ENCODE measurements around the gene CABLES2. TPM values are rescaled to one million over a fixed set of nuclear protein-coding genes. Genes with fewer than 3 reads are reported as not detected.

The CABLES2 gene
- total and polyA plus RNA-seq, 4 donors, result 0.92 to 3.2 (median 2.0) TPM

DNA sequence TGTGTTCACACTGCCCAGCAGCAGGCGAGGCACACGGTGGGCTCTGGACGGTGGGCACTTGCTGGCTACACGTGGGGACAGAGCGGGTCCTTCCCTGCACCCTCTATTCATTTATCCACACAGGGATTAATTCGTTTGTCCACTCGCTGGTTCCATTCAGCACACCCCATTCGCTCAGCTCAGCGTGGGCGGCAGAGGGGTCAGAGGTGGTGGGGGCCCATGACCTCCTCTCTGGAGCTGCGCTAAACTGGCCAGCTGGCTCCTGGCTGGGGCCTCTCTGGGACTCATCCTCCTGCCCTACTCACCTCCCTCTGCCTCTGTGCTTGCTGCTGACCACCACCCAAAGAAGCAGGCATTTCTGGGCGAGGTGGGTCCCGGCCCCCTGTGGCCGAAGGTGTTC, 41.7 kb upstream of the CABLES2 start:
- DNase-seq (ENCODE audit: low spot score), result no peak

DNA sequence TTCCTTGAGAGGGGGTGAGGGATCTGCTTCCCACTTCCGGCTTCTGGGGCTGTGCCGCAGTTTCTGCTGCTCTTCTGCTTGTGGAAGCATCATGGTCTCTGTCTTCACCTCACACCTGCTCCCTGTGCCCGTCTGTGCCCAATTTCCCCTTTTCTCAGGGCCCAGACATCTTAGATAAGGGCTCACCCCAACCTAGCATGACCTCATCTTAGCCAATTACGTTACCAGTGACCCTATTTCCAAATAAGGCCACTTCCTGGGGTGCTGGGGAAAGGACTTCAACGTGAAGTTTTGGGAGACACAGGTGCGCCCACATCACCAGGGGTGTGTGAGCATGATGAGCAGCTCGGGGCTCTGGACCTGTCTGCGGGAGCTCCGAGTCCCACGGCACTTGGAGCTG, 41.0 kb upstream of the CABLES2 start:
- no peak for DNase-seq (ENCODE audit: low spot score)
- Histone ChIP-seq H3K9me3 (ENCODE audit: control insufficient read depth in 4 of 4, low read length in 3 of 4) (no peaks in the 10 kb centered on the region), H3K4me1 (ENCODE audit: control insufficient read depth in 4 of 4, insufficient read depth in 4 of 4, low read length in 3 of 4) (peaks cover 1 to 9% (median 5%) of the 10 kb centered on the region in 4 donors), H3K36me3 (ENCODE audit: control insufficient read depth in 4 of 4, insufficient read depth in 3 of 4, low read depth in 1 of 4, low read length in 3 of 4) (no peaks in the 10 kb centered on the region), H3K27ac (ENCODE audit: low read depth in 1 of 2, low read length in 2 of 2) (no peak overlapping the region), H3K27me3 (ENCODE audit: control insufficient read depth in 4 of 4, insufficient read depth in 4 of 4, low read length in 3 of 4) (peaks cover 0 to 4% (median 0%) of the 10 kb centered on the region in 4 donors), H3K4me3 (ENCODE audit: low read depth in 1 of 3, low read length in 3 of 3) (no peak overlapping the region), H3K9ac (ENCODE audit: low read depth in 1 of 2, low read length in 2 of 2) (no peak overlapping the region)
- TF ChIP-seq, protein P1, sequence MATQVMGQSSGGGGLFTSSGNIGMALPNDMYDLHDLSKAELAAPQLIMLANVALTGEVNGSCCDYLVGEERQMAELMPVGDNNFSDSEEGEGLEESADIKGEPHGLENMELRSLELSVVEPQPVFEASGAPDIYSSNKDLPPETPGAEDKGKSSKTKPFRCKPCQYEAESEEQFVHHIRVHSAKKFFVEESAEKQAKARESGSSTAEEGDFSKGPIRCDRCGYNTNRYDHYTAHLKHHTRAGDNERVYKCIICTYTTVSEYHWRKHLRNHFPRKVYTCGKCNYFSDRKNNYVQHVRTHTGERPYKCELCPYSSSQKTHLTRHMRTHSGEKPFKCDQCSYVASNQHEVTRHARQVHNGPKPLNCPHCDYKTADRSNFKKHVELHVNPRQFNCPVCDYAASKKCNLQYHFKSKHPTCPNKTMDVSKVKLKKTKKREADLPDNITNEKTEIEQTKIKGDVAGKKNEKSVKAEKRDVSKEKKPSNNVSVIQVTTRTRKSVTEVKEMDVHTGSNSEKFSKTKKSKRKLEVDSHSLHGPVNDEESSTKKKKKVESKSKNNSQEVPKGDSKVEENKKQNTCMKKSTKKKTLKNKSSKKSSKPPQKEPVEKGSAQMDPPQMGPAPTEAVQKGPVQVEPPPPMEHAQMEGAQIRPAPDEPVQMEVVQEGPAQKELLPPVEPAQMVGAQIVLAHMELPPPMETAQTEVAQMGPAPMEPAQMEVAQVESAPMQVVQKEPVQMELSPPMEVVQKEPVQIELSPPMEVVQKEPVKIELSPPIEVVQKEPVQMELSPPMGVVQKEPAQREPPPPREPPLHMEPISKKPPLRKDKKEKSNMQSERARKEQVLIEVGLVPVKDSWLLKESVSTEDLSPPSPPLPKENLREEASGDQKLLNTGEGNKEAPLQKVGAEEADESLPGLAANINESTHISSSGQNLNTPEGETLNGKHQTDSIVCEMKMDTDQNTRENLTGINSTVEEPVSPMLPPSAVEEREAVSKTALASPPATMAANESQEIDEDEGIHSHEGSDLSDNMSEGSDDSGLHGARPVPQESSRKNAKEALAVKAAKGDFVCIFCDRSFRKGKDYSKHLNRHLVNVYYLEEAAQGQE (IDR thresholded peaks at IDR 0.05), result no peak
- TF ChIP-seq, protein P2, sequence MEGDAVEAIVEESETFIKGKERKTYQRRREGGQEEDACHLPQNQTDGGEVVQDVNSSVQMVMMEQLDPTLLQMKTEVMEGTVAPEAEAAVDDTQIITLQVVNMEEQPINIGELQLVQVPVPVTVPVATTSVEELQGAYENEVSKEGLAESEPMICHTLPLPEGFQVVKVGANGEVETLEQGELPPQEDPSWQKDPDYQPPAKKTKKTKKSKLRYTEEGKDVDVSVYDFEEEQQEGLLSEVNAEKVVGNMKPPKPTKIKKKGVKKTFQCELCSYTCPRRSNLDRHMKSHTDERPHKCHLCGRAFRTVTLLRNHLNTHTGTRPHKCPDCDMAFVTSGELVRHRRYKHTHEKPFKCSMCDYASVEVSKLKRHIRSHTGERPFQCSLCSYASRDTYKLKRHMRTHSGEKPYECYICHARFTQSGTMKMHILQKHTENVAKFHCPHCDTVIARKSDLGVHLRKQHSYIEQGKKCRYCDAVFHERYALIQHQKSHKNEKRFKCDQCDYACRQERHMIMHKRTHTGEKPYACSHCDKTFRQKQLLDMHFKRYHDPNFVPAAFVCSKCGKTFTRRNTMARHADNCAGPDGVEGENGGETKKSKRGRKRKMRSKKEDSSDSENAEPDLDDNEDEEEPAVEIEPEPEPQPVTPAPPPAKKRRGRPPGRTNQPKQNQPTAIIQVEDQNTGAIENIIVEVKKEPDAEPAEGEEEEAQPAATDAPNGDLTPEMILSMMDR (IDR thresholded peaks at IDR 0.05; ENCODE audit: low read depth, low read length, missing input control), result no peak
- TF ChIP-seq FOXA1 (IDR thresholded peaks at IDR 0.05) (no peak), JUND (IDR thresholded peaks at IDR 0.05) (no peak), RXRA (IDR thresholded peaks at IDR 0.05) (no peak), HNF4A (conservative IDR thresholded peaks at IDR 0.05) (no peak), SP1 (IDR thresholded peaks at IDR 0.05) (no peak), YY1 (IDR thresholded peaks at IDR 0.05) (no peak), FOXA2 (IDR thresholded peaks at IDR 0.05) (no peak), NR2F2 (IDR thresholded peaks at IDR 0.05) (no peak), HNF4G (IDR thresholded peaks at IDR 0.05) (no peak), RAD21 (IDR thresholded peaks at IDR 0.05) (no peak), TAF1 (conservative IDR thresholded peaks at IDR 0.05) (no peak), EGR1 (IDR thresholded peaks at IDR 0.05; ENCODE audit: low read depth in 2 of 2) (no peak), GABPA (IDR thresholded peaks at IDR 0.05 in 1 of 2, conservative IDR thresholded peaks at IDR 0.05 in 1 of 2) (no peak)
- TF ChIP-seq, protein P3, sequence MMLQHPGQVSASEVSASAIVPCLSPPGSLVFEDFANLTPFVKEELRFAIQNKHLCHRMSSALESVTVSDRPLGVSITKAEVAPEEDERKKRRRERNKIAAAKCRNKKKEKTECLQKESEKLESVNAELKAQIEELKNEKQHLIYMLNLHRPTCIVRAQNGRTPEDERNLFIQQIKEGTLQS (IDR thresholded peaks at IDR 0.05), result no peak
- TF ChIP-seq, protein P4, sequence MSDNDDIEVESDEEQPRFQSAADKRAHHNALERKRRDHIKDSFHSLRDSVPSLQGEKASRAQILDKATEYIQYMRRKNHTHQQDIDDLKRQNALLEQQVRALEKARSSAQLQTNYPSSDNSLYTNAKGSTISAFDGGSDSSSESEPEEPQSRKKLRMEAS (IDR thresholded peaks at IDR 0.05), result no peak
- TF ChIP-seq, protein P5, sequence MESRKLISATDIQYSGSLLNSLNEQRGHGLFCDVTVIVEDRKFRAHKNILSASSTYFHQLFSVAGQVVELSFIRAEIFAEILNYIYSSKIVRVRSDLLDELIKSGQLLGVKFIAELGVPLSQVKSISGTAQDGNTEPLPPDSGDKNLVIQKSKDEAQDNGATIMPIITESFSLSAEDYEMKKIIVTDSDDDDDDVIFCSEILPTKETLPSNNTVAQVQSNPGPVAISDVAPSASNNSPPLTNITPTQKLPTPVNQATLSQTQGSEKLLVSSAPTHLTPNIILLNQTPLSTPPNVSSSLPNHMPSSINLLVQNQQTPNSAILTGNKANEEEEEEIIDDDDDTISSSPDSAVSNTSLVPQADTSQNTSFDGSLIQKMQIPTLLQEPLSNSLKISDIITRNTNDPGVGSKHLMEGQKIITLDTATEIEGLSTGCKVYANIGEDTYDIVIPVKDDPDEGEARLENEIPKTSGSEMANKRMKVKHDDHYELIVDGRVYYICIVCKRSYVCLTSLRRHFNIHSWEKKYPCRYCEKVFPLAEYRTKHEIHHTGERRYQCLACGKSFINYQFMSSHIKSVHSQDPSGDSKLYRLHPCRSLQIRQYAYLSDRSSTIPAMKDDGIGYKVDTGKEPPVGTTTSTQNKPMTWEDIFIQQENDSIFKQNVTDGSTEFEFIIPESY (IDR thresholded peaks at IDR 0.05), result no peak
- 81% methylated on average over 10 of the region's 10 CpGs for WGBS

More for the DNA sequence above, 41.7 kb upstream of the CABLES2 start:
- H3K27ac ChIP-seq (ENCODE audit: low read depth in 1 of 2, low read length in 2 of 2), result no peak overlapping the region
- peaks cover 0 to 4% (median 0%) of the 10 kb centered on the region in 4 donors for H3K27me3 ChIP-seq (ENCODE audit: control insufficient read depth in 4 of 4, insufficient read depth in 4 of 4, low read length in 3 of 4)
- H3K36me3 ChIP-seq (ENCODE audit: control insufficient read depth in 4 of 4, insufficient read depth in 3 of 4, low read depth in 1 of 4, low read length in 3 of 4), result no peaks in the 10 kb centered on the region
- 69% methylated on average over 14 of the region's 14 CpGs for WGBS
- H3K9me3 ChIP-seq (ENCODE audit: control insufficient read depth in 4 of 4, low read length in 3 of 4), result no peaks in the 10 kb centered on the region
- H3K4me1 ChIP-seq (ENCODE audit: control insufficient read depth in 4 of 4, insufficient read depth in 4 of 4, low read length in 3 of 4), result peaks cover 1 to 9% (median 5%) of the 10 kb centered on the region in 4 donors
- H3K9ac ChIP-seq (ENCODE audit: low read depth in 1 of 2, low read length in 2 of 2), result no peak overlapping the region
- no peak overlapping the region for H3K4me3 ChIP-seq (ENCODE audit: low read depth in 1 of 3, low read length in 3 of 3)
- TF ChIP-seq NR2F2 (IDR thresholded peaks at IDR 0.05), result no peak
- TF ChIP-seq EGR1 (IDR thresholded peaks at IDR 0.05; ENCODE audit: low read depth in 2 of 2), result no peak
- no peak for TF ChIP-seq JUND (IDR thresholded peaks at IDR 0.05)
- TF ChIP-seq HNF4A (conservative IDR thresholded peaks at IDR 0.05), result no peak
- no peak for TF ChIP-seq FOXA2 (IDR thresholded peaks at IDR 0.05)
- TF ChIP-seq GABPA (IDR thresholded peaks at IDR 0.05 in 1 of 2, conservative IDR thresholded peaks at IDR 0.05 in 1 of 2), result no peak
- TF ChIP-seq, protein P1 (IDR thresholded peaks at IDR 0.05), result no peak
- no peak for TF ChIP-seq TAF1 (conservative IDR thresholded peaks at IDR 0.05)
- TF ChIP-seq YY1 (IDR thresholded peaks at IDR 0.05), result no peak

All from liver (tissue), 9 donors.